ENCODE results near the gene NECTIN4. TPM values are rescaled to one million over a fixed set of nuclear protein-coding genes. Genes with fewer than 3 reads are reported as not detected.

NECTIN4 gene
- total RNA-seq, 1 donor from 2014 or later: not detected

- Histone ChIP-seq H3K4me1 (no peaks in the 10 kb centered on the region), H3F3A (ENCODE audit: low read depth) (no peaks in the 10 kb centered on the region), H3K9me3 (ENCODE audit: low read depth) (no peaks in the 10 kb centered on the region), H3K4me2 (no peak within 1 kb of the TSS), H2AFZ (replicated peaks) (peak within 1 kb of the TSS; percentile 26), H4K20me1 (ENCODE audit: low read depth) (no peaks in the 10 kb centered on the region), H3K36me3 (no peaks in the 10 kb centered on the region), H3K27ac (no peak within 1 kb of the TSS), H3K9ac (no peak within 1 kb of the TSS), H3K79me2 (ENCODE audit: low read depth) (no peaks in the 10 kb centered on the region), H3K4me3 (no peak within 1 kb of the TSS), H3K27me3 (no peaks in the 10 kb centered on the region)
- Mint-ChIP-seq H3K9me3 (no peaks in the 10 kb centered on the region), H3K4me3 (no peak within 1 kb of the TSS), H3K27me3 (ENCODE audit: insufficient read depth, low read depth) (peaks cover 2% of the 10 kb centered on the region), H3K36me3 (no peaks in the 10 kb centered on the region), H3K4me1 (peaks cover 15% of the 10 kb centered on the region), H3K27ac (no peak within 1 kb of the TSS)
- TF ChIP-seq EZH2 (IDR thresholded peaks at IDR 0.05) (no peak), EZH2phosphoT487 (IDR thresholded peaks at IDR 0.05) (no peak)
- TF ChIP-seq, protein P1, sequence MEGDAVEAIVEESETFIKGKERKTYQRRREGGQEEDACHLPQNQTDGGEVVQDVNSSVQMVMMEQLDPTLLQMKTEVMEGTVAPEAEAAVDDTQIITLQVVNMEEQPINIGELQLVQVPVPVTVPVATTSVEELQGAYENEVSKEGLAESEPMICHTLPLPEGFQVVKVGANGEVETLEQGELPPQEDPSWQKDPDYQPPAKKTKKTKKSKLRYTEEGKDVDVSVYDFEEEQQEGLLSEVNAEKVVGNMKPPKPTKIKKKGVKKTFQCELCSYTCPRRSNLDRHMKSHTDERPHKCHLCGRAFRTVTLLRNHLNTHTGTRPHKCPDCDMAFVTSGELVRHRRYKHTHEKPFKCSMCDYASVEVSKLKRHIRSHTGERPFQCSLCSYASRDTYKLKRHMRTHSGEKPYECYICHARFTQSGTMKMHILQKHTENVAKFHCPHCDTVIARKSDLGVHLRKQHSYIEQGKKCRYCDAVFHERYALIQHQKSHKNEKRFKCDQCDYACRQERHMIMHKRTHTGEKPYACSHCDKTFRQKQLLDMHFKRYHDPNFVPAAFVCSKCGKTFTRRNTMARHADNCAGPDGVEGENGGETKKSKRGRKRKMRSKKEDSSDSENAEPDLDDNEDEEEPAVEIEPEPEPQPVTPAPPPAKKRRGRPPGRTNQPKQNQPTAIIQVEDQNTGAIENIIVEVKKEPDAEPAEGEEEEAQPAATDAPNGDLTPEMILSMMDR (IDR thresholded peaks at IDR 0.05): no peak
- no peak for DNase-seq (ENCODE audit: low spot score)
These were observed 19.6 kb downstream of the NECTIN4 start, which contains the start of gene ARHGAP30 for GRCh38 chr1:161069731-161070270. Gene ARHGAP30, minus strand, starts transcription at chr1:161069891. Its CDS starts 267 bp downstream, at chr1:161069624.

DNA sequence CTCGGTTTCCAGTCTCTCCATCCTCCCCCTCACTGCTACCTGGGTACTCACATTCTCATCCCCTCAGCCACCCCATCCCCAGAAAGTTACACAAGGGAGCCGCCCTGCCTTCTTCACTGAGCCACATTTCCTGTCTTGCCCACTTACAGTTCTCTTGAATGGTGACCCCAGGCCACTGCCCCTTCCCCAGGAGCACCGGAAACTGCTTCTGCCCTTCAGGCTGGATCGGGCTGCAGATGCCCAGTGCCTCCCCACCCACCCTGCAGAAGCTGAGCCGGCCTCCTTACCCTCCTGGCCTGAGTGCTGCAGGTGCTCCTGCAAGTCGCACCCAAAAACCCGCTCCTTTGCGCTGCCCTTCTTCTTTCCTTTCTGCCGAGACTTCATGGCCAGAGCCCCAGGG is 20.1 kb downstream of the NECTIN4 start:
- Histone ChIP-seq H4K20me1 (ENCODE audit: low read depth) (no peaks in the 10 kb centered on the region), H3K4me1 (no peaks in the 10 kb centered on the region), H3K27me3 (peaks cover 3% of the 10 kb centered on the region), H3K27ac (no peak overlapping the region), H3K36me3 (no peaks in the 10 kb centered on the region), H3K9ac (no peak overlapping the region), H2AFZ (replicated peaks) (no peak overlapping the region), H3K9me3 (ENCODE audit: low read depth) (no peaks in the 10 kb centered on the region), H3F3A (ENCODE audit: low read depth) (no peaks in the 10 kb centered on the region), H3K4me2 (no peak overlapping the region), H3K79me2 (ENCODE audit: low read depth) (no peaks in the 10 kb centered on the region), H3K4me3 (no peak overlapping the region)
- Mint-ChIP-seq H3K27me3 (ENCODE audit: insufficient read depth, low read depth) (peaks cover 2% of the 10 kb centered on the region), H3K4me3 (no peak overlapping the region), H3K9me3 (no peaks in the 10 kb centered on the region), H3K4me1 (peaks cover 15% of the 10 kb centered on the region), H3K36me3 (no peaks in the 10 kb centered on the region), H3K27ac (no peak overlapping the region)
- TF ChIP-seq EZH2phosphoT487 (IDR thresholded peaks at IDR 0.05) (no peak), EZH2 (IDR thresholded peaks at IDR 0.05) (no peak)
- TF ChIP-seq, protein P1 (IDR thresholded peaks at IDR 0.05): no peak
- no peak for DNase-seq (ENCODE audit: low spot score)

DNA sequence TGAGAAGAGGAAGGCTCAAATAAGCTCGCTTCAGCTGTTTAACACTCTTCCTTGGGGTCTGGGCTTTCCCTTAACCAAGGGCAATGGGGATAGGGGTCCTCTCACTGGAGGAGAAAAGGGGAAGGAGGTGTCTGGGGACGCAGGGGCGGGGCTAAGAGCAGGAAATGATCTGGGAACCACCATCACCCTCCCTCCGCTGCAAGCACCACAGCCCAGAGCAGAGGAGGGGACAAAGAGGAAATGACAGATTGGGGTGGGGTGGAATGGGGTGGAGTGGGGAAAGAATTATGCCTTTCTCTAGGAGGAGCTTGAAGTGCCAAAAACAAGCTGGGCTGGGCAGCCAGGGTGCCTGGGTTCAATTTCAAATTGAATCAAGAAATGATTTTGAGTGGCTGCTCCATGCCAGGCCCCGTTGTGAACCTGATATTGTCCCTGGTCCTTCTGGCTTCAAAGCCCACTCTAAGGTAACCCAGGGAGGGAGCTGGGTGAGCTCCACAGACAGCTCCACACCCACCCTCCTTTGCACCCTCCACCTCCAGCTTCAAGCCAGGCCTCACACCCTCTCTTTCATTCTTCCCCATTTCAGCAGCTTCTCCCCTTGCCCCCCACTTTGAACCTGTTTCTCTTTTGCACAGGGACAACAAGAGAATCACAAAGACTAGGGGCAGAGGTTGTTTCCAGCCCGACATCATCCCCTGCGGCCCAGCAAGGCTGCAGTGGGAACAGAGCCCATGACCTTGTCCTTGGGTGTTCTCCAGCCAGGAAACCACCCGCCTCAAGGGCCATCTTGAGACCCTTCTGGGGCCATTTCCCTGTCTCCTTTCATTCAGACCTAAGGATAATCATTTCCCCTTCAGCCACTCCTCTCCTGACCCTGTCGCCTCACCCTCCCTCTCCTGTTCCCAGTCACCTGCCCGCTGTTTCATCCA is 20.8 kb downstream of the NECTIN4 start:
- H4K20me1 ChIP-seq (ENCODE audit: low read depth): no peaks in the 10 kb centered on the region
- Mint-ChIP-seq H3K9me3 (no peaks in the 10 kb centered on the region), H3K36me3 (no peaks in the 10 kb centered on the region), H3K4me3 (no peak overlapping the region), H3K27me3 (ENCODE audit: insufficient read depth, low read depth) (no peaks in the 10 kb centered on the region), H3K4me1 (peaks cover 15% of the 10 kb centered on the region), H3K27ac (peak overlapping the region; percentile 72)
- H3K36me3 ChIP-seq: no peaks in the 10 kb centered on the region
- H2AFZ ChIP-seq (replicated peaks): no peak overlapping the region
- DNase-seq (ENCODE audit: low spot score): no peak
- no peak overlapping the region for H3K27ac ChIP-seq
- no peaks in the 10 kb centered on the region for H3K9me3 ChIP-seq (ENCODE audit: low read depth)
- H3K4me3 ChIP-seq: no peak overlapping the region
- no peak overlapping the region for H3K4me2 ChIP-seq
- no peaks in the 10 kb centered on the region for H3K79me2 ChIP-seq (ENCODE audit: low read depth)
- H3K27me3 ChIP-seq: peaks cover 8% of the 10 kb centered on the region
- no peak for TF ChIP-seq EZH2phosphoT487 (IDR thresholded peaks at IDR 0.05)
- TF ChIP-seq, protein P1 (IDR thresholded peaks at IDR 0.05): no peak
- TF ChIP-seq EZH2 (IDR thresholded peaks at IDR 0.05): no peak
- H3K9ac ChIP-seq: no peak overlapping the region
- no peaks in the 10 kb centered on the region for H3K4me1 ChIP-seq
- no peaks in the 10 kb centered on the region for H3F3A ChIP-seq (ENCODE audit: low read depth)

All from neural progenitor cell (in vitro differentiated cells).